ENCODE measurements around the gene FTL.
A peak's percentile ranks its signal among the peaks of the same experiment; 100 is the strongest.

The FTL gene

GRCh38 chr19:48991873-48992580 lies 26.9 kb downstream of the FTL start:
- DNase-seq (ENCODE audit: low spot score) = peak; percentile 89

- no peak for DNase-seq (ENCODE audit: low spot score)
Observed at GRCh38 chr19:48992581-48993174, 27.6 kb downstream of the FTL start.

GRCh38 chr19:48993175-48994034 lies 28.3 kb downstream of the FTL start, which contains the start of the genes GYS1 and RUVBL2:
Gene GYS1 (minus strand): TSS chr19:48993309. CDS start chr19:48993112, 197 bp downstream.
Gene RUVBL2 (plus strand): TSS chr19:48993887. CDS start chr19:48993912, 25 bp downstream.
- DNase-seq (ENCODE audit: low spot score) = peak; percentile 98

GRCh38 chr19:48994035-48994386 lies 28.9 kb downstream of the FTL start:
- DNase-seq (ENCODE audit: low spot score) = no peak

GRCh38 chr19:48997972-48998371 lies 32.9 kb downstream of the FTL start:
- peak; percentile 64 for DNase-seq (ENCODE audit: low spot score)

- peak; percentile 73 for DNase-seq (ENCODE audit: low spot score)
Observed at GRCh38 chr19:48999481-49000325, 34.6 kb downstream of the FTL start.

- DNase-seq (ENCODE audit: low spot score) = no peak
Observed at GRCh38 chr19:49004133-49004532, 39.0 kb downstream of the FTL start.

- DNase-seq (ENCODE audit: low spot score) = no peak
Observed at GRCh38 chr19:49004964-49005614, 40.0 kb downstream of the FTL start.

- DNase-seq (ENCODE audit: low spot score) = no peak
Observed at GRCh38 chr19:49006905-49007304, 41.8 kb downstream of the FTL start.

- DNase-seq (ENCODE audit: low spot score) = no peak
Observed at GRCh38 chr19:49009828-49010227, 44.7 kb downstream of the FTL start.

- DNase-seq (ENCODE audit: low spot score) = no peak
Observed at GRCh38 chr19:49010453-49010852, 45.3 kb downstream of the FTL start.

- DNase-seq (ENCODE audit: low spot score) = no peak
Observed at GRCh38 chr19:49011194-49011593, 46.1 kb downstream of the FTL start.

- no peak for DNase-seq (ENCODE audit: low spot score)
Observed at GRCh38 chr19:49014123-49014869, 49.2 kb downstream of the FTL start.

GRCh38 chr19:49014870-49015255 lies 49.8 kb downstream of the FTL start:
- DNase-seq (ENCODE audit: low spot score) = no peak

GRCh38 chr19:49016067-49016839 lies 51.1 kb downstream of the FTL start:
- DNase-seq (ENCODE audit: low spot score) = no peak
